AG20443 (cell line): Measurements from ENCODE around the gene INTS14.
"Not testable (repeated sequence)": the region's sequence is repeated elsewhere in the genome, so short reads cannot be mapped to it uniquely, and the experiment has no call there.

Experiments used
- DNase-seq: peaks from one replicate; pipeline ENCODE4 v3.0.0; 2012; ENCODE audit warnings: low spot score, mixed read lengths

INTS14 gene

GRCh38 chr15:65630760-65631159, 19.8 kb upstream of the INTS14 start:
- DNase-seq, result no peak

- no peak for DNase-seq
Observed at GRCh38 chr15:65629548-65629947, 18.6 kb upstream of the INTS14 start.

DNA sequence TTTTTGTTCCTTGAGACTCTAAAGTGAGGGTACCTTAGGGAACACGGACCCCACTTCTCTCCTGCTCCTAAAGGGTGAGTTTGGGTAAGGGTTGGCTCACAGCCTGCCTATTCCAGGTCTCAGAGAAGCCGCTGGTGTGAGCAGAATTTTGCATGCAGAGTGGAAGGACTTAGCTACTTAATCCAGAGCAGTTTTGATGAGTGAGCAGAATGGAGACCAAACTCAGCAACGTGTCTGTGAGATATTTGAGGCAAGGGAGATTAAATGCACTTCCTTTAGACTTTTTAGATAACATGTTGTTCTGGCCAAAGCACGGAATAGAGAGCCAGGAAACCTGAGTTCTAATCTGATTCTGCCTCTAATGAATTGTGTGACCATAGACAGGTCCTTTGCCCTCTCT, 15.9 kb upstream of the INTS14 start:
- DNase-seq, result no peak

- no peak for DNase-seq
Observed at GRCh38 chr15:65623103-65623502, 12.2 kb upstream of the INTS14 start.

- no peak for DNase-seq
Observed at GRCh38 chr15:65621638-65622037, 10.7 kb upstream of the INTS14 start, which contains the start of gene SLC24A1. TSS of gene SLC24A1 (plus strand) at chr15:65621938. CDS start at chr15:65624081, 2,143 bp downstream.

DNA sequence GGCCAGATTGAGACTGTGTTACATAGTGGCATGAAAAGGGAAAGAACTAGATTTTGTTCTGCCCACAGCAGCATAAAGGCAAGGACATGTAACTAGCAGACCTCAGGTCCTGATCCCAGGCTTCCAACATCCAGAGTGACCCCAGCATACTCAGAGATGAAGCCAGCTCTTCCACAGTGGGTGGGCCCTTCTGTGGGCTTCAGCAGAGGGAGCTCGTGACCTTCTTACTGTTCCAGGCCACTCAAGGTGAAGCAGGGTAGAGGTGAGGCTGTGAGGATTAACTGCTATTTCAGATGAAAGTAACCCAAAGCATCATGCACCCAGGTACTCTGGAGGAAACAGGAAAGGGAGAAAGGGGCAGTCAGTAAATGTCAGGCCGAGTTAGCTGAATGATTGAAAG, 9.9 kb upstream of the INTS14 start:
- DNase-seq, result no peak

DNA sequence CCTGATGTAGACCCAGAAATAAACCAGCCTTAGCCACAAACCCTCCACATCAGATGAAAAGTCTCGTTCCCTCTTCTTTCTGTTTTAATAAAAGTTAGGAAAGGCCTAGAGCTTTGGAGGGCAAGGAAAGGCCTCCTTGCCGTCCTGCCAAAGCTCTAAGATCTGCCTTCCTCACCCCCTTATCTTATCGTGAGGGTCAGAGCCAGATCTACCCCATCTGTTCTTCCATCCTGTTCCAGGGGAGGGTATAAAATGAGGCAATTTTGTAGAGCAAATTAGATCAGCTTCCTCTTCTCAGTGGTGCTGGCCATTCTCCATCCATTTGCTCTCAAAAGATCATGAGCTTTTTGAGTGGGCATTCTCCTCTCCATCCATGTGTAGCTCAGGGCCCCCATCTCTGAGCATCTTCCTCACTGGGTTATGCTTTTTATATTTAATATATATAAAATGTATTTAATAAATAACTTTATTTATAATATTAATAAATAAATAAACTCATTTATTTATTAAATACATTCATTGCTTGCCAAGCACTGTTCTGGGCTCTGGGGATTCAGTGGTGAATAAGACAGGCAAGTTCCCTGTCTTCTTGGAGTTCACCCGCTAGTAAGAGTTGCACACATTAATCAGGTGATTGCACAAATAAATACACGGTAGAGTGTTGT, 8.8 kb upstream of the INTS14 start:
- no peak for DNase-seq

- DNase-seq, result no peak
Observed at GRCh38 chr15:65618560-65619109, 7.7 kb upstream of the INTS14 start.

GRCh38 chr15:65615887-65616286, 5.0 kb upstream of the INTS14 start:
- not testable (repeated sequence) for DNase-seq

GRCh38 chr15:65612949-65613744, 2.2 kb upstream of the INTS14 start:
- DNase-seq, result no peak

GRCh38 chr15:65612616-65612946, 1.6 kb upstream of the INTS14 start:
- DNase-seq, result no peak

DNA sequence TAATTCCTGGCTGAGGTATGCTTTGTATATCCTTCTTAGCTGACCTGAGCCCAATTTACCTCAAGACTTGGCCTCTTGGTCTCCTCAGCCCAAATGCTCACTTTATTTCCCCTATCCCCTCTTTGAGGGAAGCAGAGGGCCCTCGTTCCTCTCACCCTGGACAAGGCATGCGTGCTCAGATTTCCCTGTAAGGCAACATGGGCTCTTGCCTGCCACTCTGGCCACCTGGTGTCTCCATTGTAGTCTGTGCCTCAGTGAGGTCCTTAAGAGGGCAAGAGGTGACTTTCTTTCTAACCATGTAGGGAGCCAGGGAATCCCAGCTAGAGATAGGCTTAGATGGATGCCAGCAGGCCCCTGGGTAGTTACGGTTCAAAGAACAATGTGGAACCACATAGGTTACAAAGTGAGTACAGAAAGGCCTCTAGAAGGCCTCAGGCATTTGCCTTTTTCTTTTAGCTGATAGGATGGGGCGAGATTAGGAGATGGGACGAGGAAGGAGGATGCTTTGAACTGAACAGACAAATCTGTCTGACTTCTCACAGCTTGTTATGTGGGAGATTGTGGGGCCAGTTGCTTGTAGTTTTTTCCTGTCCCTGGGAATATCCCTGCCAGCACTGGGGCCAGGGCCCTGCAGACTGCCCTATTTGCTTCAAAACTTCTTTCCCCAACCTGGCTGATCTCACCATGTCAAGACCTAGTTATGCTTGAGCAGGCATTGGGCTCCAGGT, 1.1 kb upstream of the INTS14 start:
- no peak for DNase-seq

GRCh38 chr15:65603559-65603958, 7.4 kb downstream of the INTS14 start:
- DNase-seq, result no peak

DNA sequence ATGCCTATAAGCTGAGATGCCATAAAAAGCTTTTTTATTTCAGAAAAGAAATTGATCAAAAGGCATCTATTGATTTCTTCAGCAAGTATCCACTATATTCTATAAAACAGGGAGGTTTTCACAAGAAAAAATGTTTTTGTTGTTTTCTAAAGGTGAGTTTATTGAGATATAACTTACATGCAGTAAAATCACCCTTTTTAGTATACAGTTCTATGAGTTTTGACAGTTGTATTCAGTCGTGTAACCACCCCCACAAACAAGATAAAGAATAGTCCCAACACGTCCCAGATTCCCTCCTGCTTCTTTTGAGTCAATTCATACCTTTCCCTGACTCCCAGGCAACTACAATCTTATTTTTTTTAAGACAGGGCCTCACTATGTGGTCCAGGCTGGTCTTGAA, 7.8 kb downstream of the INTS14 start:
- no peak for DNase-seq

DNA sequence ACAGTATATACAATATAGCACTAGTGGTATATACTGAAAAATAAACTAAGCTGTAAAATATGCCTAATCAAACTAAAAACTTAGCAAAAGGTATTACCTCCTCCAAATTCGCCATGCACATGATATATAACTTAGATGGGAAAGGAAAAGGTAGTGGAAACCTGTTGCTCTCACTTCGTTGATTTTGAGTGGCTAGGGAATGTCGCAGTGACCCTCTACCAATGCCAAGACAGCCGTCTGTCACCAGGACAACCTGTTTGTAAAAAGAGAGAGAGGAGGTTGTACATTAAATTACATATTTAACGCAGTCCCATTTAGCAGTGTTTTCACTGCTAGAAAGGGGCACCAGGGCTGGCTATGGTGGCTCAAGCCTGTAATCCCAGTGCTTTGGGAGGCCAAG, 11.3 kb downstream of the INTS14 start:
- no peak for DNase-seq

DNA sequence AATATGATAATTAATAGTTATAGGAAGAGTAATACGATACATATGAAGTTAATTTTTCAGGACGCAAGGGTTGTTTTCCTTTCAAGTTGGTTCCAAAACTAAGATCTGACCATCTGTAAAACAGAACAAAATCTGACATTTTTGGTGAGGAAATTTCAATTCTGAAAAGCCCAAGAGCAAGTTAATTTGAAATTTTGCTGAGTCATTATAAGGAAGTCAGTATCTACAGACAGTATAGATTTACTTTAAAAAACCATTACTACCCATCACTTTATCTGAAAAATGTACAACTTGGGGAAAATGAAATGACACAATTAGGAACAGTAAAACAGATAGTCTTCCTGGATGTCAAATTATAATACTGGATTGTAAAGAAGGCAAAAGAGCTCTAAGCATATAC, 12.5 kb downstream of the INTS14 start:
- no peak for DNase-seq

DNA sequence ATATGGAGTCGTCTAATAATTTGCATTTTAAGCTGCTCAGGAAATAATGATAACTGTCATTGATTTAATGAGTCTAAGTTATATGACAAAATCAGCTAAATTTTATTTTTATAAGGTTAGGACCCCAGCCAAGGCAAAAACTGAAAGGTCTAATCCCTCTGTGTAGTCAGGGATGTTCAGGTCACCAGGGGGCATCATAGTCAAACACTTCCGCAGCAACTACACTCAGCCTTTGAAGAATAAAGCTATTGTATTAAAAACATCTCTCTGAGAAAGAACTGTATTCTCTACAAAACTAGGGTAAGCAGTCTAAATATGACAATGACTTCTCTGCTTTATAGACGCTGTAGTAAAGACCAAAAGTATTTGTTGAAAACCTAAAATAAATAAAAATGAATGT, 15.0 kb downstream of the INTS14 start:
- no peak for DNase-seq

DNA sequence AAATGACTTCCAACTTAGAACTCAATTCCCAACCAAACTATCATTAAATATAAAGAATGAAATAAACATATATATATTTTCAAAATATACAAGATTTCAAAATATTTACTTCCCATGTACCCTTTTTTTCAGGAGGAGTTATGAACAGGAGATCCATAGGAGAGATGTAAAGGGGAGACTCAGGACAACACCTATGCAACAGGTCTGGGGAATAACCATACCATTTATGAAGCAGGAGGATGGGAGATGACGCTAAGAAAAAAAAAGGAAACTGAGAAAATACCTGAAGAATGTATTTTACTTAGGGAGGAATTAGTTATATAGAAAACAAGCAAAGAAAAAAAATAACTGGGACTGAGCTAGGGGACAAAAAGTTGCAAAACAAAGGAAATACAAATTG, 23.8 kb downstream of the INTS14 start:
- no peak for DNase-seq

- DNase-seq, result no peak
Observed at GRCh38 chr15:65584241-65584640, 26.7 kb downstream of the INTS14 start.

DNA sequence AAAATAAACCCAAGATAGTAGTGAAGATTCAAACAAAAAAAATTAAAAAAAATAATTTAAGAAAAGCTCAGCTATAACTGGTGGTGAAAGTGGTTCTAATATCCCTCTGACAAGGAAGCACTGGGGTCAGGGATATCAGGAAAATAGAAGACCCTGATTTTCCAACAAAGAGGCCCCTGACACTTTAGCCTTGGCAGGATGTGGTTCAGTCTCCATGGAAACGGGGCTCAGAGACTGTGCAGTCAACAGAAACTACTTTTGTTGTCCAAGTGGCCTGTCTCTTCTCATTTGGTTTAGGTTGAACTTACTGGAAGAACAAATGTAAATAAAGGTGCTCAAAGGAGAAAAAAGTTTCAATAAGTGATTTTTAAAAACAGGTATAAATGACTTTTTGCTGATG, 27.2 kb downstream of the INTS14 start:
- no peak for DNase-seq

DNA sequence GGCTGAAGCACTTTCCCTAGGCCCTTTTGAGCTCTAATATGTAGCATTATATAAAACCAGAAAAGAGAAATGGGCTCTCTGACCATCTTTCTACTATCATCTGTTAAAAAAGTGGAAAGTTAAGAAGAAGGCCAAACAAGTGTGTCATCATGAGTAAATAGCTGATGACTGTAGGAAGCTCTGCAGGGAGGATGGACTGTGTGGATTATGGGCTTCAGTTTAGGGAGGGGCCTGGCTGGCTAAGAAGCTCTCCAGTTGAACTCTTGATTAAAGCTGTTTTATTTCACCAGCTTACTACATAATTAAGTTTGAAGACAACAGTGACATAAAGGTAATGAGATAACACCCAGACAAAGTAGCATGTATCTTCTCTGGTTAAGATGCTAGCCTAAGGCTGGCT, 30.6 kb downstream of the INTS14 start:
- DNase-seq, result peak; percentile 87

DNA sequence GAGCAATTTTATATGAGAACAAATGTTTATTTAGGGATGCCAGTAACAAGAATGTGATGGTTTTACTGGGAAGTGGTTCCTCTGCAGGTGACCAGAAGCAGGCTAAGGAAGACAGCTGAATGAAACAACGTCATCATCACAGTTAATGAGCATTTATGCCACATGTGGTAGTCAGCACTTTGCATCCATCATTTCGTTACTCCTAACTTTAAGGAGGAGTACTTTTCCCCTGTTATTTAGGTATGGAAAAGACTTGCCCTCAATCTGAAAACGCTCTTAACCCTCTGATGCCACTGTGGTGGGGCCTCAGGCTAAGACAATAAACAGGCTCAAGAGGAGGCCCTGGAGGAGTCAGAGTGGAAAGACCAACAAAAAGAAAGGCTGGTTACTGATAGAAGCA, 31.2 kb downstream of the INTS14 start:
- peak; percentile 8 for DNase-seq
